Suprapubic skin (tissue), 4 donors: ENCODE data around the gene RRP1.
"Not testable (repeated sequence)": the region's sequence is repeated elsewhere in the genome, so short reads cannot be mapped to it uniquely, and the experiment has no call there.

Experiments used
- CTCF ChIP-seq, 2 donors: fragments of 200-600 bp in 1 of 2; fragments of 450-650 bp in 1 of 2; sonication (generic) in 1 of 2; IDR thresholded peaks; one replicate each; pipeline ENCODE4 v1.5.1; 2016 to 2019; ENCODE audit warnings: antibody characterized with exemption in 2 of 2, mild to moderate bottlenecking in 1 of 2, moderate library complexity in 1 of 2
- EP300 ChIP-seq: sonication (generic); formaldehyde crosslinking; IDR thresholded peaks from one replicate; pipeline ENCODE4 v1.6.1; 2017; ENCODE audit warnings: antibody characterized with exemption
- POLR2A ChIP-seq, 2 donors: fragments of 450-650 bp; IDR thresholded peaks; one replicate each; pipeline ENCODE4 v1.6.1; 2017; ENCODE audit warnings: antibody characterized with exemption in 2 of 2, mild to moderate bottlenecking in 2 of 2, moderate library complexity in 2 of 2
- POLR2AphosphoS5 ChIP-seq, 3 donors: sonication (generic); formaldehyde crosslinking; IDR thresholded peaks; one replicate each; pipeline ENCODE4 v1.6.1; 2017; ENCODE audit warnings: antibody characterized with exemption in 3 of 3

DNA sequence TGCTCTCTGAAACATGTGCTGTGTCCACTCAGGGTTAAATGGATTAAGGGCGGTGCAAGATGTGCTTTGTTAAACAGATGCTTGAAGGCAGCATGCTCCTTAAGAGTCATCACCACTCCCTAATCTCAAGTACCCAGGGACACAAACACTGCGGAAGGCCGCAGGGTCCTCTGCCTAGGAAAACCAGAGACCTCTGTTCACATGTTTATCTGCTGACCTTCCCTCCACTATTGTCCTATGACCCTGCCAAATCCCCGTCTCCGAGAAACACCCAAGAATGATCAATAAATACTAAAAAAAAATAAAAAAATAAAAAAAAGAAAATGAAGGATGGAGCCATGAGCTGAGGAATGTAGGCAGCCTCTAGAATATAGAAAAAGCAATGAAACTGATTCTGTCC is 33.4 kb downstream of the RRP1 start:
- TF ChIP-seq CTCF (IDR thresholded peaks at IDR 0.05); POLR2A (IDR thresholded peaks at IDR 0.05); POLR2AphosphoS5 (IDR thresholded peaks at IDR 0.05); EP300: not testable (repeated sequence)
